Peyer's patch (tissue), 4 donors: ENCODE results near the gene ILDR2.

Experiments
- POLR2A ChIP-seq, 2 donors: fragments of 450-650 bp; IDR thresholded peaks; one replicate each; pipeline ENCODE4 v1.5.1; 2017; ENCODE audit warnings: antibody characterized with exemption in 2 of 2, mild to moderate bottlenecking in 2 of 2, moderate library complexity in 2 of 2
- TF ChIP-seq, protein P1 (sequence below), 6 experiments: fragments of 450-650 bp in 4 of 6; fragments of 200-600 bp in 2 of 6; sonication (generic) in 1 of 6; IDR thresholded peaks; one replicate each; pipeline ENCODE4 v1.5.1; 2017 to 2019; ENCODE audit warnings: antibody characterized with exemption in 6 of 6, mild to moderate bottlenecking in 3 of 6, moderate library complexity in 1 of 6

DNA sequence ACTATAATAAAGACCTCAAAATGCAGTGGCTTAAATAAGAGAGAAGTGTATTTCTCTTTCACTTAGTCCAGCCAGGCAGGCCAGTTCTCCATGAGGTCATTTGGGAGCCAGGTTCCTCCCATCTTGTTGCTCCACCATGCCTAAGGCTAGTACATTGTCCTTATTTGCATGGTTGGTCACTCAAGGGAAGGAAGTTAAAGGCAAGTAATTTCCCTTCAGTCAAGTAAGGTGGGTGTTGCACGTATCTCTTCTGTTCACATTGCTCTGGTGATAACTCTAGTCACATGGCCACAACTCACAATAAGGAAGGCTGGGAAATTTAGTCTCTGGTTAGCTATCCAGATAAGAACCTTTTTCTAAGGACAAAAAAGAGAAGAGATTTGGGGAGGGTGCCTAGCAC is 72.1 kb downstream of the ILDR2 start:
- TF ChIP-seq, protein P1, sequence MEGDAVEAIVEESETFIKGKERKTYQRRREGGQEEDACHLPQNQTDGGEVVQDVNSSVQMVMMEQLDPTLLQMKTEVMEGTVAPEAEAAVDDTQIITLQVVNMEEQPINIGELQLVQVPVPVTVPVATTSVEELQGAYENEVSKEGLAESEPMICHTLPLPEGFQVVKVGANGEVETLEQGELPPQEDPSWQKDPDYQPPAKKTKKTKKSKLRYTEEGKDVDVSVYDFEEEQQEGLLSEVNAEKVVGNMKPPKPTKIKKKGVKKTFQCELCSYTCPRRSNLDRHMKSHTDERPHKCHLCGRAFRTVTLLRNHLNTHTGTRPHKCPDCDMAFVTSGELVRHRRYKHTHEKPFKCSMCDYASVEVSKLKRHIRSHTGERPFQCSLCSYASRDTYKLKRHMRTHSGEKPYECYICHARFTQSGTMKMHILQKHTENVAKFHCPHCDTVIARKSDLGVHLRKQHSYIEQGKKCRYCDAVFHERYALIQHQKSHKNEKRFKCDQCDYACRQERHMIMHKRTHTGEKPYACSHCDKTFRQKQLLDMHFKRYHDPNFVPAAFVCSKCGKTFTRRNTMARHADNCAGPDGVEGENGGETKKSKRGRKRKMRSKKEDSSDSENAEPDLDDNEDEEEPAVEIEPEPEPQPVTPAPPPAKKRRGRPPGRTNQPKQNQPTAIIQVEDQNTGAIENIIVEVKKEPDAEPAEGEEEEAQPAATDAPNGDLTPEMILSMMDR (IDR thresholded peaks at IDR 0.05), result no peak
- no peak for TF ChIP-seq POLR2A (IDR thresholded peaks at IDR 0.05)
